NT2/D1 (cell line): ENCODE results near the gene LRIF1.

ENCODE experiments used
- SUZ12 ChIP-seq: IDR thresholded peaks from 2 replicates; pipeline ENCODE4 v1.6.1; 2011; ENCODE audit not compliant: insufficient read length, insufficient read depth; ENCODE audit errors: extremely low read depth
- YY1 ChIP-seq: IDR thresholded peaks from 2 replicates; pipeline ENCODE4 v1.6.1; 2011; ENCODE audit not compliant: insufficient read length, insufficient read depth
- ZNF274 ChIP-seq: IDR thresholded peaks from 2 replicates; pipeline ENCODE4 v1.6.1; 2011; ENCODE audit warnings: mild to moderate bottlenecking, low read depth, low read length

DNA sequence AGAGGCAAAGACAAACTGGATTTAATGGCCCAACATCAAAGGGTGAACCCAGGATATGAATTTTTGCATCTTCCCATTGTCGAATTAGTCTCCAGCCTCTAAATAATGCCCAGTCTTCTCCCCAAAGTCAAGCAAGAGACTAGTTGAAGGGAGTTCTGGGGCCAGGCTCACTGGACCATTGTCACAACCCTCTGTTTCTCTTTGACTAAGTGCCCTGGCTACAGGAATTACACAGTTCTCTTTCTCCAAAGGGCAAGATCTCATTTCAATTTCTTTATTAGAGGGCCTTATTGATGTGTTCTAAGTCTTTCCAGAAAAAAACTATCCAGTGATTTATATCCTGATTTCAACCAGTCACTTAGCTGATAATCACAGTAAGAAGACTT, 64.3 kb downstream of the LRIF1 start:
- TF ChIP-seq SUZ12 = no peak
- no peak for TF ChIP-seq ZNF274
- no peak for TF ChIP-seq YY1
